Ovary (tissue), 9 donors: ENCODE results near the gene PACSIN2. TPM values are rescaled to one million over a fixed set of nuclear protein-coding genes. Genes with fewer than 3 reads are reported as not detected.

Experiments used
- DNase-seq, 5 donors: peaks; one replicate each; pipeline ENCODE4 v3.0.0-alpha.2; 2019 to 2020
- H3K27ac ChIP-seq, 2 donors: fragments of 200-600 bp; one replicate each; pipeline versions ENCODE4 v1.5.1 to v1.8.0; 2019 to 2022
- H3K27me3 ChIP-seq: fragments of 200-600 bp; one replicate; pipeline ENCODE4 v1.8.0; 2022
- H3K36me3 ChIP-seq: fragments of 200-600 bp; sonication (generic); one replicate; pipeline ENCODE4 v1.5.1; 2019
- H3K4me1 ChIP-seq: one replicate; pipeline ENCODE4 v1.8.1; 2013; ENCODE audit warnings: mild to moderate bottlenecking, moderate library complexity; ENCODE audit not compliant: insufficient read depth
- H3K4me3 ChIP-seq: fragments of 200-600 bp; sonication (generic); one replicate; pipeline ENCODE4 v1.5.1; 2017
- H3K9me3 ChIP-seq, 2 donors: fragments of 200-600 bp in 1 of 2; sonication (generic) in 1 of 2; one replicate each; pipeline versions ENCODE4 v1.5.1 to v1.8.1; 2013 to 2019; ENCODE audit warnings: mild to moderate bottlenecking in 1 of 2, moderate library complexity in 1 of 2
- EP300 ChIP-seq: sonication (generic); formaldehyde crosslinking; IDR thresholded peaks from one replicate; pipeline ENCODE4 v1.6.1; 2017; ENCODE audit warnings: antibody characterized with exemption
- POLR2A ChIP-seq: fragments of 450-650 bp; IDR thresholded peaks from one replicate; pipeline ENCODE4 v1.6.1; 2017; ENCODE audit warnings: antibody characterized with exemption, mild to moderate bottlenecking, moderate library complexity
- WGBS, 3 donors: extraction: QIAGEN DNeasy Blood & Tissue Kit in 1 of 3; methylation state at CpG; one replicate each; pipeline versions ENCODE4 v1.1.5 to v1.1.7; 2013 to 2017; 5-methylcytosine and 5-hydroxymethylcytosine counted together
- intact Hi-C, 4 donors: fragments of 100-400 bp; cut with DNase I; formaldehyde crosslinking; loops; one replicate each; pipeline versions ENCODE4 v1.11.0 to v1.15.1; 2022 to 2023
- polyA plus RNA-seq, 2 donors: library from polyadenylated mRNA; stranded (reverse); fragments of 200-250 nt in 1 of 2; fragments of 350-450 nt in 1 of 2; fragmentation: Illumina TruSeq in 1 of 2; extraction: RNeasy Lipid Tissue Mini Kit (QIAGEN cat#74804) in 1 of 2; gene quantifications; one replicate each; pipeline ENCODE4 v1.2.3, GENCODE V29; 2013 to 2014
- total RNA-seq, 7 donors: library from RNA; depleted of rRNA in 2 of 7; stranded (reverse); fragments of >200 nt in 2 of 7; fragmentation: NEBNext Ultra II Directional in 3 of 7; extraction: Animal tissue kit (Norgen Biotek cat#: 25700) in 3 of 7; gene quantifications; one replicate each; pipeline versions ENCODE4 v1.1.0 to v1.2.4, GENCODE V29; 2016 to 2023
- TF ChIP-seq, protein P1 (sequence below), 3 donors: fragments of 450-650 bp in 2 of 3; fragments of 200-600 bp in 1 of 3; IDR thresholded peaks; one replicate each; pipeline versions ENCODE4 v1.5.1 to v1.8.0; 2016 to 2022; ENCODE audit warnings: antibody characterized with exemption in 3 of 3, mild to moderate bottlenecking in 1 of 3
- donor health status: DM: no; HTN: no; CAD: no; lungs with moderate emphysema.
- donor health status: DM: no; HTN: no; CAD: no.
- donor health status: Bipolar disorder and iron deficiency.
- donor health status: DM: yes; HTN: yes; CAD: no.
- donor health status: DM: no; HTN: no; CAD: no.
- donor health status: DM: yes; HTN: yes; CAD: no.

Gene PACSIN2
- total and polyA plus RNA-seq, 9 donors = 25.5 to 60.0 (median 48.0) TPM

DNA sequence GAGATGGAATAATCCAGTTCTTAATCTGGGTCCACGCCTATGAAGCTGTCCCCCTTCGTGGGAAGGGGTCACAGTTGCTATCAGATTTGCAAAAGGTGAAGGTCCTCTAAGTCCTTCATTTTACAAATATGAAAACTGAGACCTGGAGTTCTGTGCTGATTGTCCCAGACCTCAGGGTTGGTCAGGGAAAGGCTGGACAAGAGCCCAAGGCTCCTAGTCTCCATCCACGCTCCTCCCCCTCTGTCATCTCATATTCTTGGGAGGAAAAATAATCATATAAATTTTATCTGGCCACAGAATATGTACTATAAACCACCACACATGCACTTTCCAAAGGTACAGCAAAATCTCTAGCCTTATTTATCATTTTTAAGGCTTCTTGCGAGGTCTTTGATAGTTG, 5.5 kb downstream of the PACSIN2 start:
- WGBS, 3 donors = 68 to 73% (median 71%) methylated on average over 4 of the region's 4 CpGs
- no peaks in the 10 kb centered on the region for H3K27me3 ChIP-seq
- no peak for DNase-seq
- H3K27ac ChIP-seq = no peak overlapping the region
- H3K9me3 ChIP-seq = no peaks in the 10 kb centered on the region
- H3K4me3 ChIP-seq = no peak overlapping the region
- H3K36me3 ChIP-seq = no peaks in the 10 kb centered on the region
- no peak for TF ChIP-seq EP300
- intact Hi-C loops = no loop called here
- peaks cover 11% of the 10 kb centered on the region for H3K4me1 ChIP-seq

DNA sequence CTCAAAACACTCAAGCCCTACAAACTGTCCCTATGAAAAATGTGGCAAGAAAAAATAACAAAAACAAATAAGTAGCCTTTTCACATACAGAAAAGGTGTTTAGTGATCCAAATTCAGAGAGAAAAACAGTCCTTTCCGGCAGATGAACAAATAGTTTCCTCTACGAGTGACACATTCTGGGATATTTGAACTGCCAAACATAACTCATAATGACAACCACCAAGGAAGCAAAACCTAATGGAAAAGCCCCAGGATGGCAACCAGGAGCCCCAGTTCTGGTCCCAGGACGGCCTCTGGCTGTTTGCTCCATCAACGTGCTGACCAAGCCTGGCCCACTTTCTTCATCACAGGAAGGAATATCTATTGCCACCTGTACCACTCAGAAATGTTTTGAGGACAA, 6.0 kb downstream of the PACSIN2 start:
- Histone ChIP-seq H3K27ac (no peak overlapping the region), H3K9me3 (no peaks in the 10 kb centered on the region), H3K4me3 (no peak overlapping the region), H3K27me3 (no peaks in the 10 kb centered on the region), H3K36me3 (no peaks in the 10 kb centered on the region), H3K4me1 (peaks cover 16% of the 10 kb centered on the region)
- 76 to 84% (median 84%) methylated on average over 4 of the region's 4 CpGs for WGBS, 3 donors
- TF ChIP-seq POLR2A (no peak), EP300 (no peak)
- TF ChIP-seq, protein P1, sequence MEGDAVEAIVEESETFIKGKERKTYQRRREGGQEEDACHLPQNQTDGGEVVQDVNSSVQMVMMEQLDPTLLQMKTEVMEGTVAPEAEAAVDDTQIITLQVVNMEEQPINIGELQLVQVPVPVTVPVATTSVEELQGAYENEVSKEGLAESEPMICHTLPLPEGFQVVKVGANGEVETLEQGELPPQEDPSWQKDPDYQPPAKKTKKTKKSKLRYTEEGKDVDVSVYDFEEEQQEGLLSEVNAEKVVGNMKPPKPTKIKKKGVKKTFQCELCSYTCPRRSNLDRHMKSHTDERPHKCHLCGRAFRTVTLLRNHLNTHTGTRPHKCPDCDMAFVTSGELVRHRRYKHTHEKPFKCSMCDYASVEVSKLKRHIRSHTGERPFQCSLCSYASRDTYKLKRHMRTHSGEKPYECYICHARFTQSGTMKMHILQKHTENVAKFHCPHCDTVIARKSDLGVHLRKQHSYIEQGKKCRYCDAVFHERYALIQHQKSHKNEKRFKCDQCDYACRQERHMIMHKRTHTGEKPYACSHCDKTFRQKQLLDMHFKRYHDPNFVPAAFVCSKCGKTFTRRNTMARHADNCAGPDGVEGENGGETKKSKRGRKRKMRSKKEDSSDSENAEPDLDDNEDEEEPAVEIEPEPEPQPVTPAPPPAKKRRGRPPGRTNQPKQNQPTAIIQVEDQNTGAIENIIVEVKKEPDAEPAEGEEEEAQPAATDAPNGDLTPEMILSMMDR (IDR thresholded peaks at IDR 0.05) = no peak
- intact Hi-C loops = no loop called here
- no peak for DNase-seq

DNA sequence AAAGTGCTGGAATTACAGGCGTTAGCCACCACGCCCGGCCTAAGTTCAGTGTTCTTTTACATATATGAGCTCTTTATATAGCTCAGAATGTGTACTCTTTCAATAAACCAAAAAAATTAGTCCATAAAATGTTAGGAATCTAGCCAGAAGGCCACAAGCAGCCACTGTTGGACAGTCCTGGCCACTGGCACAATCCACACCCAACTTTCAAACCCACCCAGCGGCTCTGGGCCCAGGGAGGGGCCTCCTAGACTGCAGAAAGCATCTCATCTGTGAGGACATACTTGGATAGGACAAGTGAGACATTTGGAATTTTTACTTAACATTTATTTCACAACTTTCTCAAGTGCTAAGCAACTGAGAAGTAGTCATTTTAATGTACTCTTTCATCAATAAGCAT, 6.4 kb downstream of the PACSIN2 start:
- Histone ChIP-seq H3K36me3 (no peaks in the 10 kb centered on the region), H3K4me1 (peaks cover 18% of the 10 kb centered on the region), H3K9me3 (no peaks in the 10 kb centered on the region), H3K4me3 (no peak overlapping the region), H3K27ac (no peak overlapping the region), H3K27me3 (no peaks in the 10 kb centered on the region)
- intact Hi-C loops = no loop called here
- TF ChIP-seq POLR2A = no peak
- TF ChIP-seq, protein P1 (IDR thresholded peaks at IDR 0.05) = no peak
- TF ChIP-seq EP300 = no peak
- DNase-seq = no peak
- WGBS, 3 donors = 96 to 98% (median 97%) methylated on average over 4 of the region's 4 CpGs

DNA sequence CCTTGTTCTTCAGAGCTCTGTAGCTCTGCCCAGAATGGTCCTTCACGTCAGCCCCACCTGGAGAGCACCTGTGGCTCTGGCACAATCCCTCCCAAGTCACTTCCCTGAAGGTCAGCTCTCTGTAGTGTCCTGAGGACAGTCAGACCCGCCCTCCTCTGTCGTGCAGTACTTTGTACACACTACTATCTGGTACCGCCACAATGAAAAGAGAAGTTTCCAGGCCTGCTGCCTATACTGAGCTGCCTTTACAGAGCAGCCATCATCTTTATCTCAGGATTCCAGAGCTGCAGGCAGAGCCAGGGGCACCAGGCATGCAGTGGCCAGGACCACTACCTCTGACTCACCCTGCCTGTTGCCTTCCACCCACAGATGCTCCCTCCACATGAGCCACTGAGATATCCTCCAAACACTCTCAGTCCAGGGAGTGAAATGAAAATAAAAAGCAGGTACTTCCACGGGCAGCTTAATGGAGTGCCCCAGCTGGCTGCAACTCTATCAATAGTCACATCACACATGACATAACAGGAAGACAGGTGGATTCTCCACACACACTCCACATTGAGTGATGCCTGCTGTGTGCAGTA, 7.3 kb downstream of the PACSIN2 start:
- TF ChIP-seq EP300 = no peak
- TF ChIP-seq, protein P1 (IDR thresholded peaks at IDR 0.05) = no peak
- TF ChIP-seq POLR2A = no peak
- Histone ChIP-seq H3K4me1 (peaks cover 17% of the 10 kb centered on the region), H3K4me3 (no peak overlapping the region), H3K27ac (no peak overlapping the region), H3K27me3 (no peaks in the 10 kb centered on the region), H3K9me3 (no peaks in the 10 kb centered on the region), H3K36me3 (no peaks in the 10 kb centered on the region)
- intact Hi-C loops = no loop called here
- DNase-seq = no peak
- 64 to 66% (median 64%) methylated on average over 5 of the region's 5 CpGs for WGBS, 3 donors

DNA sequence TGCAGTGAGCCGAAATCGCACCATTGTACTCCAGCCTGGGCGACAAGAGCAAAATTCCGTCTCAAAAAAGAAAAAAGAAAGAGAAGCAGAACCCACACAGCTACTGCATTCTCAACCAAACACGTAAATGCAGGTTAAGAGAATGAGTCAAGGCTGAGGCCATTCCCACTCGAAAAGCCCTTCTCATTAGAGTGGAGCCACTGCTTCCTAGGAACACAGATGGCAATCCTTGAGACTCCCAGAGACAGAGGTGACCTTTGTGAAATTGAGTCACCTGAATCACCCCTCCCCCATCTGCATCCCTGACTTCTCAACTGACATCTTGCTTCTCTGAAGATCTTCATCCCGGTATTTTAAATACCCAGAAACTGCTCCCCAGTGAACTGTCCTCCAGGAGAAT, 8.2 kb downstream of the PACSIN2 start:
- Histone ChIP-seq H3K27ac (no peak overlapping the region), H3K36me3 (no peaks in the 10 kb centered on the region), H3K9me3 (no peaks in the 10 kb centered on the region), H3K27me3 (no peaks in the 10 kb centered on the region), H3K4me3 (no peak overlapping the region), H3K4me1 (peaks cover 21% of the 10 kb centered on the region)
- intact Hi-C loops = no loop called here
- no peak for DNase-seq
- TF ChIP-seq EP300 (no peak), POLR2A (no peak)
- TF ChIP-seq, protein P1 (IDR thresholded peaks at IDR 0.05) = no peak
- 93 to 95% (median 94%) methylated on average over 7 of the region's 7 CpGs for WGBS, 3 donors
